ENCODE measurements around the gene THSD4.

The THSD4 gene

GRCh38 chr15:71114887-71115566 is at the start of gene THSD4:
Gene THSD4 (plus strand): TSS chr15:71115471.
- Mint-ChIP-seq H3K4me1 (peaks cover 12% of the 10 kb centered on the region), H3K27me3 (peaks cover 61% of the 10 kb centered on the region), H3K36me3 (no peaks in the 10 kb centered on the region), H3K27ac (no peak within 1 kb of the TSS), H3K9me3 (no peaks in the 10 kb centered on the region), H3K4me3 (peak within 1 kb of the TSS; percentile 58)
- CTCF ChIA-PET, result interaction anchor here (1.2 kb wide), 1 partner anchor 11 kb away, joined by 4 read pairs; no protein-coding TSS in a partner anchor
- DNase-seq, result peak; percentile 69

- H3K4me1 Mint-ChIP-seq, result no peaks in the 10 kb centered on the region
- H3K4me3 Mint-ChIP-seq, result no peak overlapping the region
- no peak overlapping the region for H3K27ac Mint-ChIP-seq
- H3K9me3 Mint-ChIP-seq, result no peaks in the 10 kb centered on the region
- H3K27me3 Mint-ChIP-seq, result no peaks in the 10 kb centered on the region
- no peaks in the 10 kb centered on the region for H3K36me3 Mint-ChIP-seq
- CTCF ChIA-PET, result no interaction called here
- DNase-seq, result no peak
Observed at GRCh38 chr15:71066983-71067382, 48.3 kb upstream of the THSD4 start.

GRCh38 chr15:71069693-71070092 is 45.6 kb upstream of the THSD4 start:
- no peak overlapping the region for H3K27ac Mint-ChIP-seq
- H3K36me3 Mint-ChIP-seq, result no peaks in the 10 kb centered on the region
- DNase-seq, result no peak
- H3K27me3 Mint-ChIP-seq, result no peaks in the 10 kb centered on the region
- CTCF ChIA-PET, result no interaction called here
- H3K9me3 Mint-ChIP-seq, result peaks cover 2% of the 10 kb centered on the region
- no peaks in the 10 kb centered on the region for H3K4me1 Mint-ChIP-seq
- H3K4me3 Mint-ChIP-seq, result no peak overlapping the region

GRCh38 chr15:71071529-71071928 is 43.7 kb upstream of the THSD4 start:
- Mint-ChIP-seq H3K27me3 (no peaks in the 10 kb centered on the region), H3K27ac (no peak overlapping the region), H3K4me1 (no peaks in the 10 kb centered on the region), H3K4me3 (no peak overlapping the region), H3K36me3 (no peaks in the 10 kb centered on the region), H3K9me3 (peaks cover 2% of the 10 kb centered on the region)
- no peak for DNase-seq
- CTCF ChIA-PET, result no interaction called here

- DNase-seq, result no peak
- Mint-ChIP-seq H3K9me3 (peaks cover 2% of the 10 kb centered on the region), H3K36me3 (no peaks in the 10 kb centered on the region), H3K4me3 (no peak overlapping the region), H3K4me1 (no peaks in the 10 kb centered on the region), H3K27me3 (no peaks in the 10 kb centered on the region), H3K27ac (no peak overlapping the region)
- CTCF ChIA-PET, result no interaction called here
Observed at GRCh38 chr15:71072423-71072822, 42.8 kb upstream of the THSD4 start.

GRCh38 chr15:71078506-71079207 is 36.6 kb upstream of the THSD4 start:
- Mint-ChIP-seq H3K27me3 (peaks cover 4% of the 10 kb centered on the region), H3K36me3 (no peaks in the 10 kb centered on the region), H3K4me1 (no peaks in the 10 kb centered on the region), H3K9me3 (no peaks in the 10 kb centered on the region), H3K27ac (no peak overlapping the region), H3K4me3 (no peak overlapping the region)
- no peak for DNase-seq
- CTCF ChIA-PET, result no interaction called here

GRCh38 chr15:71079208-71080044 is 35.8 kb upstream of the THSD4 start:
- no peaks in the 10 kb centered on the region for H3K9me3 Mint-ChIP-seq
- CTCF ChIA-PET, result no interaction called here
- no peak overlapping the region for H3K27ac Mint-ChIP-seq
- no peaks in the 10 kb centered on the region for H3K4me1 Mint-ChIP-seq
- no peaks in the 10 kb centered on the region for H3K36me3 Mint-ChIP-seq
- H3K4me3 Mint-ChIP-seq, result no peak overlapping the region
- no peak for DNase-seq
- peaks cover 4% of the 10 kb centered on the region for H3K27me3 Mint-ChIP-seq

GRCh38 chr15:71080166-71080565 is 35.1 kb upstream of the THSD4 start:
- Mint-ChIP-seq H3K27ac (no peak overlapping the region), H3K4me1 (no peaks in the 10 kb centered on the region), H3K4me3 (no peak overlapping the region), H3K36me3 (no peaks in the 10 kb centered on the region), H3K27me3 (peaks cover 4% of the 10 kb centered on the region), H3K9me3 (no peaks in the 10 kb centered on the region)
- DNase-seq, result no peak
- CTCF ChIA-PET, result no interaction called here

- DNase-seq, result no peak
- H3K4me1 Mint-ChIP-seq, result no peaks in the 10 kb centered on the region
- CTCF ChIA-PET, result no interaction called here
- H3K36me3 Mint-ChIP-seq, result no peaks in the 10 kb centered on the region
- peaks cover 4% of the 10 kb centered on the region for H3K27me3 Mint-ChIP-seq
- no peak overlapping the region for H3K27ac Mint-ChIP-seq
- no peaks in the 10 kb centered on the region for H3K9me3 Mint-ChIP-seq
- no peak overlapping the region for H3K4me3 Mint-ChIP-seq
Observed at GRCh38 chr15:71080705-71081104, 34.6 kb upstream of the THSD4 start.

- CTCF ChIA-PET, result no interaction called here
- H3K4me3 Mint-ChIP-seq, result no peak overlapping the region
- no peaks in the 10 kb centered on the region for H3K36me3 Mint-ChIP-seq
- DNase-seq, result no peak
- no peak overlapping the region for H3K27ac Mint-ChIP-seq
- no peaks in the 10 kb centered on the region for H3K9me3 Mint-ChIP-seq
- H3K4me1 Mint-ChIP-seq, result no peaks in the 10 kb centered on the region
- peaks cover 10% of the 10 kb centered on the region for H3K27me3 Mint-ChIP-seq
Observed at GRCh38 chr15:71082803-71083202, 32.5 kb upstream of the THSD4 start.

- H3K4me1 Mint-ChIP-seq, result no peaks in the 10 kb centered on the region
- peaks cover 10% of the 10 kb centered on the region for H3K27me3 Mint-ChIP-seq
- DNase-seq, result no peak
- no peak overlapping the region for H3K4me3 Mint-ChIP-seq
- H3K36me3 Mint-ChIP-seq, result no peaks in the 10 kb centered on the region
- CTCF ChIA-PET, result no interaction called here
- no peaks in the 10 kb centered on the region for H3K9me3 Mint-ChIP-seq
- H3K27ac Mint-ChIP-seq, result no peak overlapping the region
Observed at GRCh38 chr15:71083349-71083748, 31.9 kb upstream of the THSD4 start.

GRCh38 chr15:71084264-71084663 is 31.0 kb upstream of the THSD4 start:
- peaks cover 10% of the 10 kb centered on the region for H3K27me3 Mint-ChIP-seq
- H3K4me3 Mint-ChIP-seq, result no peak overlapping the region
- CTCF ChIA-PET, result no interaction called here
- no peaks in the 10 kb centered on the region for H3K9me3 Mint-ChIP-seq
- no peaks in the 10 kb centered on the region for H3K36me3 Mint-ChIP-seq
- no peak overlapping the region for H3K27ac Mint-ChIP-seq
- no peak for DNase-seq
- H3K4me1 Mint-ChIP-seq, result no peaks in the 10 kb centered on the region

- Mint-ChIP-seq H3K4me3 (no peak overlapping the region), H3K27ac (no peak overlapping the region), H3K9me3 (no peaks in the 10 kb centered on the region), H3K4me1 (no peaks in the 10 kb centered on the region), H3K36me3 (no peaks in the 10 kb centered on the region), H3K27me3 (peaks cover 10% of the 10 kb centered on the region)
- CTCF ChIA-PET, result no interaction called here
- DNase-seq, result no peak
Observed at GRCh38 chr15:71085809-71086208, 29.5 kb upstream of the THSD4 start.

- Mint-ChIP-seq H3K4me3 (no peak overlapping the region), H3K4me1 (no peaks in the 10 kb centered on the region), H3K36me3 (no peaks in the 10 kb centered on the region), H3K27me3 (peaks cover 6% of the 10 kb centered on the region), H3K9me3 (no peaks in the 10 kb centered on the region), H3K27ac (no peak overlapping the region)
- no peak for DNase-seq
- CTCF ChIA-PET, result no interaction called here
Observed at GRCh38 chr15:71088155-71088554, 27.1 kb upstream of the THSD4 start.

- Mint-ChIP-seq H3K27ac (no peak overlapping the region), H3K27me3 (peaks cover 6% of the 10 kb centered on the region)
- CTCF ChIA-PET, result no interaction called here
Observed at GRCh38 chr15:71088683-71089082, 26.6 kb upstream of the THSD4 start.

More at GRCh38 chr15:71088683-71089082, 26.6 kb upstream of the THSD4 start:
- no peak for DNase-seq
- H3K9me3 Mint-ChIP-seq, result no peaks in the 10 kb centered on the region
- H3K36me3 Mint-ChIP-seq, result no peaks in the 10 kb centered on the region
- no peak overlapping the region for H3K4me3 Mint-ChIP-seq
- H3K4me1 Mint-ChIP-seq, result no peaks in the 10 kb centered on the region

All from activated naive CD4-positive, alpha-beta T cell treated with anti-CD3 and anti-CD28 coated beads, Interleukin-2, amount 10 ng/mL, durations not matched to agents 7 days and 5 days (primary cell).